Activated T-helper 1 cell treated with anti-CD3 and anti-CD28 coated beads, Interleukin-12 subunit alpha, Interleukin-12 subunit beta, Interleukin-2, Interleukin-4 antibody, amounts not matched to agents 30 ng/mL and 10 ng/mL and 1 ng/mL, durations not matched to agents 14 hours and 24 hours and 36 hours (primary cell): ENCODE results near the gene SDHB. TPM values are rescaled to one million over a fixed set of nuclear protein-coding genes. Genes with fewer than 3 reads are reported as not detected.

Experiments
- DNase-seq: peaks from one replicate; pipeline ENCODE4 v3.0.0; 2021; ENCODE audit warnings: low spot score
- H3K27ac Mint-ChIP-seq: one replicate; pipeline ENCODE4 v1.8.0; 2021; ENCODE audit warnings: mild to moderate bottlenecking, mixed read lengths
- H3K27me3 Mint-ChIP-seq: one replicate; pipeline ENCODE4 v1.8.0; 2022; ENCODE audit warnings: mild to moderate bottlenecking, moderate library complexity, mixed read lengths; ENCODE audit not compliant: insufficient read depth
- H3K36me3 Mint-ChIP-seq: one replicate; pipeline ENCODE4 v1.8.0; 2021; ENCODE audit warnings: low read depth, mixed read lengths
- H3K4me1 Mint-ChIP-seq: one replicate; pipeline ENCODE4 v1.8.0; 2021; ENCODE audit warnings: low read depth, mixed read lengths
- H3K4me3 Mint-ChIP-seq: one replicate; pipeline ENCODE4 v1.8.0; 2021; ENCODE audit warnings: mild to moderate bottlenecking, moderate library complexity, mixed read lengths
- H3K9me3 Mint-ChIP-seq: one replicate; pipeline ENCODE4 v1.8.0; 2021; ENCODE audit warnings: mixed read lengths
- intact Hi-C: fragments of 100-400 bp; cut with micrococcal nuclease; formaldehyde crosslinking; loops from one replicate; pipeline ENCODE4 v1.15.1; 2024
- total RNA-seq: library from RNA; stranded (reverse); gene quantifications from 2 replicates; pipeline ENCODE4 v1.2.3, GENCODE V29; 2022

The SDHB gene
- total RNA-seq, 1 donor from 2014 or later = 137 TPM

DNA sequence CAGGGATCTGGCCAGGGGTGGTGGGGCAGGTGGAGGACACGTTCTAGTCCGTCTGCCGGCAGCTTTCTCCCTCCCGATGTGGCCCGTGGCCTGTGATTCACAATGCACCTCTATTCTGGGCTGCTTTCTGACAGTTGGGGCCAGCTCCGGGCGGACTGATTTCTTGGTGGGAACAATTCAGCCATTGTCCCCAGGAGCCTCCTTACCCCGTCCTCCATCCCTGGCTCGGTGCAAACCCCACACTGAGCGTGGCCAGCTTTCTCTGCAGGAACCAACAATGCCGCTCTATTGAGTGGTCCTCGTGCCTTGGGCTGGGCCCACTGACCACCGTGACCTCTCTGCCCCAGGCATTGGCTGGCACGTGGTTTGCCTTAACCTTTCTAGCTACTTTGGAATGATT is 35.7 kb upstream of the SDHB start:
- H3K36me3 Mint-ChIP-seq = no peaks in the 10 kb centered on the region
- no peak overlapping the region for H3K4me3 Mint-ChIP-seq
- H3K27ac Mint-ChIP-seq = no peak overlapping the region
- DNase-seq = no peak
- intact Hi-C loops = no loop called here
- no peaks in the 10 kb centered on the region for H3K9me3 Mint-ChIP-seq
- H3K27me3 Mint-ChIP-seq = no peaks in the 10 kb centered on the region
- no peaks in the 10 kb centered on the region for H3K4me1 Mint-ChIP-seq

DNA sequence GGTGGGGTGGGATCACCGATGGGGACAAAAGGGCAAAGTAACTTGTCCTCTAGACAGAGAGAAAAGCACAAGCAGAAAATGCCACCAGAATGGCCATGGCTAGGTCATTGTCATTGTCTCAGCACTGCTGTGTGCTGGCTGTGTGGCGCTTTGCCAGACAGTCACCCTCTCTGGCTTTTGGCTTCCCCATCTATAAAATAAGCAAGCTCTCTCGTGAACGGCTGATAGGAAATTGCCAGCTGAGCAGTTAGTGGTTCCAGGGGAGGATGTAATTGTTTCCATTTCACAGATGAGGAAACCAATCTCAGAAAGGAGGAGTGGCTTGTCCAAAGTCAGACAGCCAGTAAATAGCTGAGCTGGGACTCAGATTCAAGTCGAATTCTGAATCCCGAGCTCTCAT is 32.9 kb upstream of the SDHB start:
- intact Hi-C loops = no loop called here

GRCh38 chr1:17084787-17085186 is 31.0 kb upstream of the SDHB start:
- intact Hi-C loops = no loop called here
- DNase-seq = no peak
- Mint-ChIP-seq H3K4me3 (no peak overlapping the region), H3K36me3 (no peaks in the 10 kb centered on the region), H3K27ac (no peak overlapping the region), H3K4me1 (no peaks in the 10 kb centered on the region), H3K9me3 (no peaks in the 10 kb centered on the region), H3K27me3 (no peaks in the 10 kb centered on the region)

More for the DNA sequence above, 32.9 kb upstream of the SDHB start:
- H3K4me3 Mint-ChIP-seq = no peak overlapping the region
- no peaks in the 10 kb centered on the region for H3K9me3 Mint-ChIP-seq
- H3K27ac Mint-ChIP-seq = no peak overlapping the region
- no peak for DNase-seq
- H3K27me3 Mint-ChIP-seq = no peaks in the 10 kb centered on the region
- no peaks in the 10 kb centered on the region for H3K4me1 Mint-ChIP-seq
- H3K36me3 Mint-ChIP-seq = no peaks in the 10 kb centered on the region

- intact Hi-C loops = no loop called here
- H3K9me3 Mint-ChIP-seq = no peaks in the 10 kb centered on the region
- no peaks in the 10 kb centered on the region for H3K36me3 Mint-ChIP-seq
- no peak overlapping the region for H3K4me3 Mint-ChIP-seq
- no peak for DNase-seq
- H3K4me1 Mint-ChIP-seq = no peaks in the 10 kb centered on the region
- H3K27me3 Mint-ChIP-seq = no peaks in the 10 kb centered on the region
- H3K27ac Mint-ChIP-seq = no peak overlapping the region
These were observed 28.9 kb upstream of the SDHB start for GRCh38 chr1:17082761-17083160.

DNA sequence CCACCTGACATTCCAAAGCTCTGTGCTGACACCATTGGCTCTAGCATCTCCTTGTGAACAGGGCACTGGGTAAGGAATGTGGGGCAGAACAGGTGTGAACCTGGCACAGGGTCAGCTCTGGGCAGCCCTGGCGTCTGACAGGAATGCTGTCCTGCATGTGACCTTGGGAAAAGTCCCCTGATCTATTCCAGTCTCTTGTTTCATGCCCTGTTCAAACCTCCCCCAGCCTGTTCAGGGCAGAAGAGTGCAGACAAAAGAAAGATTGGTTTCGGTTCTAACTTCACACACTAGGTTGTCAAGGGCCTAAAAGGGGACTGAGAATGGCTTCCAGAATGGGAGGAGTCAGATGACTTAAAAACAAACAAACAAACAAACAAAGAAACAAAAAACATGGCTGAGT is 27.6 kb upstream of the SDHB start:
- Mint-ChIP-seq H3K27me3 (no peaks in the 10 kb centered on the region), H3K27ac (no peak overlapping the region), H3K9me3 (no peaks in the 10 kb centered on the region), H3K4me1 (no peaks in the 10 kb centered on the region), H3K4me3 (no peak overlapping the region), H3K36me3 (no peaks in the 10 kb centered on the region)
- DNase-seq = no peak
- intact Hi-C loops = no loop called here

GRCh38 chr1:17080880-17081279 is 27.0 kb upstream of the SDHB start:
- no peak for DNase-seq
- H3K27ac Mint-ChIP-seq = no peak overlapping the region
- no peaks in the 10 kb centered on the region for H3K9me3 Mint-ChIP-seq
- H3K4me3 Mint-ChIP-seq = no peak overlapping the region
- no peaks in the 10 kb centered on the region for H3K36me3 Mint-ChIP-seq
- peaks cover under 1% of the 10 kb centered on the region for H3K27me3 Mint-ChIP-seq
- no peaks in the 10 kb centered on the region for H3K4me1 Mint-ChIP-seq
- intact Hi-C loops = no loop called here

DNA sequence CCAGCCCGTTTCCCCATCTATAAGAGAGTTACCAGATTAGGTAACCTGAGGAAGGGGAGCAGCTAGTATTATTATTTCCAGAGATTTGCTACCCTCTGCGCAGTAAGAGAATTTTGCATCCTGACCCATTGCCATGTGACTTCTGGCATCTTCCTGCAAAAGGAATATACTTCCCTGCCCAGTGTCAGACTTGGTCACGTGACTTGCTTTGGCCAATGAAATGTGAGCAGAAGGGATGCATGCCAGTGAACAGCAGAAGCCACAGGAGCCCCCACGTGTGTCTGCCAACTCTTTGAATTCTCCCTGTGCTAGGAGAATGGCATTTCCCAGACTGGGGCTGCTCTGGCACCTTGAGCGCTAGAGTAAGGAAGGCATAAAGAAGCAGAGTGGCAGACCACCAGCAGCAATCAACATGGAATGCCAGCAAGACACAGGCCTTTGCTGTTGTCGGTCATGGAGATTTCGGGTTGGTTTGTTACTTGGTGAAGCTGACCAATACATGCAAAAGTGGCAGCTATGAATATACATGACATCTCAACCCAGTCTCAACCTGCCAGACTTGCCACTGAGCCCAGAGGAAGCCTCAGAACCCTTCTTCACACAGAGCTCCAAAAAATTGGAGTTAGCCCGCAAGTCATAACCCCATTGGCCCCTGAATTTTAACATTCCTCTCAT is 26.4 kb upstream of the SDHB start:
- H3K4me1 Mint-ChIP-seq = no peaks in the 10 kb centered on the region
- intact Hi-C loops = no loop called here
- no peaks in the 10 kb centered on the region for H3K9me3 Mint-ChIP-seq
- peaks cover 5% of the 10 kb centered on the region for H3K27me3 Mint-ChIP-seq
- no peak overlapping the region for H3K27ac Mint-ChIP-seq
- no peak overlapping the region for H3K4me3 Mint-ChIP-seq
- H3K36me3 Mint-ChIP-seq = no peaks in the 10 kb centered on the region
- no peak for DNase-seq

GRCh38 chr1:17078991-17079868 is 25.4 kb upstream of the SDHB start:
- Mint-ChIP-seq H3K4me1 (no peaks in the 10 kb centered on the region), H3K27ac (no peak overlapping the region), H3K4me3 (no peak overlapping the region), H3K27me3 (peaks cover 5% of the 10 kb centered on the region), H3K36me3 (no peaks in the 10 kb centered on the region), H3K9me3 (no peaks in the 10 kb centered on the region)
- intact Hi-C loops = no loop called here
- no peak for DNase-seq

DNA sequence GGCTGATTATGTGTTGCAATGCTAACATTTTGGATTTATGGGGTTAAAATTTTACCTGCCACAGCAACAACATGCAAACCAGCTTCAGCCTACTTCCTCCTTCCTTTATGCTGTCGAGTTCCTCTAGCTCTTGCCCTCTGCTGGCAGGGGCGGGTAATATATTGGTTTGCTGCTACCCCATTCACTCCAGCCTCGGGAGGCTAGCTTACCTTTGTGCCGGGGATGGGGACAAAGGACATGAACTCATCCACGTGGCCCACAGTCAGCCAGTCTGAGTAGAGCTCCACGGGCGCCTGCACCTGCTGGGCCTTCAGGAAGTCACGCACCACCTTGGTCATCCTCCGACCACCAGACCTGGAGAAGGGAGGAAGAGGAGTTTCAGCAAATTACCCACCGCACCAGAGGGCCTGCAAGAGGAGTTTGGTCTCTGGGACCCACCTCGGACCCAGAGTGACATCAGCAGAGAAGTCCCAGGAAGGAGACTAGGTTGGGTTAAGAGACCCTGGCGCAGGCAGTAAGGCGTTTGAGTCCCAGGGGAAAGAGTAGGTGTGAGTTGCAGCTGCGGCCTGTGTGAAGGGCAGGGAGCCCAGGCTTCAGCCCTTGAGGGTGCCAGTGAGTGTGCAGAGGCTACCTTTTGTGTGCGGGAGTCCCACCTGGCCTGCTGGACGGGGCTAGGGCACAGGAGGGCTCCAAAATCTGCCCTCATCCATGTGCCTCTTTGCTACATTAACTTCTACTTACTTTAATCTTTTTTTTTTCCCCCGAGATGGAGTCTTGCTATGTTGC is 21.8 kb upstream of the SDHB start:
- intact Hi-C loops = loop anchor here (1.0 kb wide), 2 partner anchors 16 to 124 kb away; no protein-coding TSS in a partner anchor
- Mint-ChIP-seq H3K36me3 (no peaks in the 10 kb centered on the region), H3K4me1 (no peaks in the 10 kb centered on the region), H3K27me3 (peaks cover 5% of the 10 kb centered on the region), H3K4me3 (no peak overlapping the region), H3K9me3 (no peaks in the 10 kb centered on the region), H3K27ac (no peak overlapping the region)
- no peak for DNase-seq

DNA sequence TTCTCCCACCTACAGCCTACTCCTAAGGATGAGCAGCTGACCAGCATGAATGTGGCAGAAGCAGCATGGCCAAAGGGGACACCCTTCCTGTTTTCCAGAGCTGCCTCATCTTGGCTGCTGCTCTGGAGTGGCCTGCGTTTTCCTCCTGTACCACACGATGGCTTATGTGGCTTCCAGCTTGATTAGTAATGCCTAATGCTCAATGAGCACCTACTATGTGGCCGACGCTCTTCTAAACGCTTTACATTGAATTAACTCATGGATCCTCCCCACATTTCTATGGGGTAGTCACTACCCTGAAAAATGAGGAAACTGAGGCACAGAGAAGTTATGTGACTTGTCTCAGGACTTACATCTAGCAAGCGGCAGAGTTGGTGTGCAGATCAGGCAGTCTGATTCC is 18.0 kb upstream of the SDHB start:
- Mint-ChIP-seq H3K27ac (no peak overlapping the region), H3K9me3 (no peaks in the 10 kb centered on the region), H3K4me1 (no peaks in the 10 kb centered on the region), H3K4me3 (no peak overlapping the region), H3K36me3 (no peaks in the 10 kb centered on the region), H3K27me3 (peaks cover 7% of the 10 kb centered on the region)
- DNase-seq = no peak
- intact Hi-C loops = no loop called here

- Mint-ChIP-seq H3K4me1 (no peaks in the 10 kb centered on the region), H3K36me3 (no peaks in the 10 kb centered on the region), H3K4me3 (no peak overlapping the region), H3K9me3 (no peaks in the 10 kb centered on the region), H3K27me3 (peaks cover 2% of the 10 kb centered on the region), H3K27ac (no peak overlapping the region)
- intact Hi-C loops = no loop called here
- DNase-seq = no peak
These were observed 16.3 kb upstream of the SDHB start for GRCh38 chr1:17070163-17070525.

- no peak overlapping the region for H3K4me3 Mint-ChIP-seq
- H3K27me3 Mint-ChIP-seq = peaks cover 2% of the 10 kb centered on the region
- no peaks in the 10 kb centered on the region for H3K4me1 Mint-ChIP-seq
- no peak overlapping the region for H3K27ac Mint-ChIP-seq
- H3K36me3 Mint-ChIP-seq = no peaks in the 10 kb centered on the region
- no peak for DNase-seq
- intact Hi-C loops = no loop called here
- no peaks in the 10 kb centered on the region for H3K9me3 Mint-ChIP-seq
These were observed 15.8 kb upstream of the SDHB start for GRCh38 chr1:17069452-17070162.
